DOHH2 (cell line): ENCODE measurements around the gene SCTR.

Experiments used
- H3F3A ChIP-seq: fragments of 200-600 bp; sonication (generic), shearing (Covaris generic); 2 replicates; pipeline ENCODE4 v1.6.0; 2016; ENCODE audit warnings: antibody characterized with exemption, mild to moderate bottlenecking; ENCODE audit not compliant: control insufficient read depth, insufficient read depth
- H3K27ac ChIP-seq: fragments of 200-600 bp; sonication (generic); 2 replicates; pipeline ENCODE4 v1.5.1; 2014; ENCODE audit warnings: low read depth, mild to moderate bottlenecking, low read length, moderate library complexity
- H3K27me3 ChIP-seq: fragments of 200-600 bp; sonication (generic); 2 replicates; pipeline ENCODE4 v1.6.1; 2014; ENCODE audit warnings: mild to moderate bottlenecking, low read length, mixed read lengths; ENCODE audit not compliant: control insufficient read depth
- H3K36me3 ChIP-seq: fragments of 200-600 bp; sonication (generic); 2 replicates; pipeline ENCODE4 v1.6.1; 2014; ENCODE audit warnings: mild to moderate bottlenecking, low read length, moderate library complexity, mixed read lengths; ENCODE audit not compliant: control insufficient read depth
- H3K4me1 ChIP-seq: fragments of 200-600 bp; sonication (generic); 2 replicates; pipeline ENCODE4 v1.6.1; 2014; ENCODE audit warnings: mild to moderate bottlenecking, low read length, mixed read lengths; ENCODE audit not compliant: control insufficient read depth
- H3K4me2 ChIP-seq: fragments of 200-600 bp; sonication (generic); 2 replicates; pipeline ENCODE4 v1.6.0; 2014; ENCODE audit warnings: mild to moderate bottlenecking, low read length, moderate library complexity
- H3K4me3 ChIP-seq: fragments of 200-600 bp; sonication (generic); 2 replicates; pipeline ENCODE4 v1.5.1; 2014; ENCODE audit warnings: mild to moderate bottlenecking, low read length, mixed read lengths
- H3K79me2 ChIP-seq: fragments of 200-600 bp; sonication (generic); 2 replicates; pipeline ENCODE4 v1.6.1; 2014; ENCODE audit warnings: mild to moderate bottlenecking, low read length, mixed read lengths; ENCODE audit not compliant: control insufficient read depth
- H3K9me2 ChIP-seq: fragments of 200-600 bp; sonication (generic); replicated peaks from 2 replicates; pipeline ENCODE4 v1.6.1; 2014; ENCODE audit warnings: mild to moderate bottlenecking, low read length, mixed read lengths; ENCODE audit not compliant: control insufficient read depth
- H3K9me3 ChIP-seq: fragments of 200-600 bp; sonication (generic); 2 replicates; pipeline ENCODE4 v1.6.1; 2014; ENCODE audit warnings: antibody characterized with exemption, low read length, mixed read lengths; ENCODE audit not compliant: control insufficient read depth, insufficient read depth
- H4K20me1 ChIP-seq: fragments of 200-600 bp; sonication (generic); 2 replicates; pipeline ENCODE4 v1.6.0; 2014; ENCODE audit warnings: low read depth, mild to moderate bottlenecking, antibody characterized with exemption, low read length, moderate library complexity; ENCODE audit not compliant: control insufficient read depth, insufficient read depth
- EZH2phosphoT487 ChIP-seq: fragments of 200-600 bp; sonication (generic); IDR thresholded peaks from 2 replicates; pipeline ENCODE4 v1.6.1; 2017; ENCODE audit warnings: borderline replicate concordance, mild to moderate bottlenecking, antibody characterized with exemption, low read length, moderate library complexity, mixed read lengths
- TF ChIP-seq, protein P1 (sequence below): fragments of 200-600 bp; sonication (generic); IDR thresholded peaks from one replicate; pipeline ENCODE4 v1.5.1; 2014; ENCODE audit warnings: antibody characterized with exemption, mild to moderate bottlenecking, low read depth, low read length; ENCODE audit not compliant: poor library complexity, severe bottlenecking

The SCTR gene

DNA sequence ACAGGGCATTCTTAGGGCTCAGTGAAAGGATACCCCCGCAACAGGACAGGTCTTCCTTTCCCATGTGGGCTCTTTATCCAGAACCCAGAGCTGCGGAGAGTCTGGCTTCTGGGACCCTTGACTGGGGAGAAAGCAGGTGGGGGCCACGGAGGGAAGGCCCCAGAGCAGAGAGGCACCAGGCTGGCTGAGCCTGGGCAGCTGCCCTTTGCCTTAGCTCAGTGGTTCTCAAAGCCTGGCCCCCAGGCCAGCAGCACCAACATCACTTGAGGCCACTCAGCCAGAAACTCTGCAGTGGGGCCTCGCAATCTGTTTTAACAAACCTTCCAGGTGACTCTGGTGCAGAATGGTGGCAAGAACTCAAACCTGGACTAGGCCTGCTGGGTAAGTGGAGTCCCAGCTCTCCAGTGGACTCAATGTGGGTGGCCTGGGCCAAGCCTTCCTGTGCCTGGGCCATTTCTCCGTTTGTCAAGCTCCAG lies 94.2 kb downstream of the SCTR start:
- H3K4me2 ChIP-seq: no peak overlapping the region
- no peaks in the 10 kb centered on the region for H3K9me2 ChIP-seq
- H3K4me3 ChIP-seq: no peak overlapping the region
- H3K9me3 ChIP-seq: no peaks in the 10 kb centered on the region
- TF ChIP-seq EZH2phosphoT487: no peak
- TF ChIP-seq, protein P1, sequence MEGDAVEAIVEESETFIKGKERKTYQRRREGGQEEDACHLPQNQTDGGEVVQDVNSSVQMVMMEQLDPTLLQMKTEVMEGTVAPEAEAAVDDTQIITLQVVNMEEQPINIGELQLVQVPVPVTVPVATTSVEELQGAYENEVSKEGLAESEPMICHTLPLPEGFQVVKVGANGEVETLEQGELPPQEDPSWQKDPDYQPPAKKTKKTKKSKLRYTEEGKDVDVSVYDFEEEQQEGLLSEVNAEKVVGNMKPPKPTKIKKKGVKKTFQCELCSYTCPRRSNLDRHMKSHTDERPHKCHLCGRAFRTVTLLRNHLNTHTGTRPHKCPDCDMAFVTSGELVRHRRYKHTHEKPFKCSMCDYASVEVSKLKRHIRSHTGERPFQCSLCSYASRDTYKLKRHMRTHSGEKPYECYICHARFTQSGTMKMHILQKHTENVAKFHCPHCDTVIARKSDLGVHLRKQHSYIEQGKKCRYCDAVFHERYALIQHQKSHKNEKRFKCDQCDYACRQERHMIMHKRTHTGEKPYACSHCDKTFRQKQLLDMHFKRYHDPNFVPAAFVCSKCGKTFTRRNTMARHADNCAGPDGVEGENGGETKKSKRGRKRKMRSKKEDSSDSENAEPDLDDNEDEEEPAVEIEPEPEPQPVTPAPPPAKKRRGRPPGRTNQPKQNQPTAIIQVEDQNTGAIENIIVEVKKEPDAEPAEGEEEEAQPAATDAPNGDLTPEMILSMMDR: no peak
- no peaks in the 10 kb centered on the region for H3K36me3 ChIP-seq
- peaks cover 91% of the 10 kb centered on the region for H3K27me3 ChIP-seq
- no peaks in the 10 kb centered on the region for H3F3A ChIP-seq
- H3K4me1 ChIP-seq: peaks cover 19% of the 10 kb centered on the region
- no peaks in the 10 kb centered on the region for H3K79me2 ChIP-seq
- peaks cover 12% of the 10 kb centered on the region; the same call in 1 of the 2 replicates for H4K20me1 ChIP-seq
- H3K27ac ChIP-seq: no peak overlapping the region

DNA sequence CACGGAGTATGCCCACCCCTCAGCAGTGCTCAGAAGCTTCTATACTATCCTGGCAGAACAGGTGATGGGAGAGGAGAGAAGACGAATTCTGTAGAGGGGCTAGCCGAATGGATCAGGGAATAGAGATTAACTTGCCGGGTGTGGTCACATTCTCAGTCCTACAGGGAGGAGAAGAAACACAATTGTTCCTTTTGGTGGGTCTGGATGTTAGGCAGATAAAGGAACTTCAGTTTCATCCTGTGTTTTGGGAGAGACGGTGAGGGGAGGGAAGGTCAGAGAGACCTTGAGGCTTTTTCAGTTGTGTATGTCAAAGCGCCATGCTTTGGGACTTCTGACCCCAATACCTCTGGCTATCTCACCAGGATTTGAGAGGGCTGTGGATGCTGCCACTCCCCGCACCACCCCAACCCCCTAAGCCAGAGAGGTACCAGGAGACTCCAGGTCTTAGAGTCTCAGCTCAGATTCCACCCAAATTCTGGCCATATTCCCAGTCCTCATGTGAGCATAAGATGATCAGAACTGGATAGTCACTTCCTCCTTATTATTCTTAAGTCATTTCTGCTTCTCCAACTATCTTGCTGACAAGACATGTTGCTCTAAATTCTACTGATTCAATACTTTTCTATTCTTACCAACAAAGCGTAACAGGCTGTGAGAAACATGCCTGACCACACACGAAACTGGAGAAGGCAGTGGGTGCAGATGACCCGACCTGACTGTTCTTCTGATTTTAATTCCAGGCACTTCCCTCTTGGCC lies 94.9 kb downstream of the SCTR start:
- Histone ChIP-seq H3K4me3 (no peak overlapping the region), H3K36me3 (no peaks in the 10 kb centered on the region), H3K27ac (no peak overlapping the region), H3F3A (no peaks in the 10 kb centered on the region), H3K79me2 (no peaks in the 10 kb centered on the region), H3K9me2 (no peaks in the 10 kb centered on the region), H3K27me3 (peaks cover 91% of the 10 kb centered on the region), H4K20me1 (peaks cover 12% of the 10 kb centered on the region; the same call in 1 of the 2 replicates), H3K4me1 (peaks cover 19% of the 10 kb centered on the region), H3K9me3 (no peaks in the 10 kb centered on the region), H3K4me2 (no peak overlapping the region)
- TF ChIP-seq, protein P1: no peak
- TF ChIP-seq EZH2phosphoT487: no peak

DNA sequence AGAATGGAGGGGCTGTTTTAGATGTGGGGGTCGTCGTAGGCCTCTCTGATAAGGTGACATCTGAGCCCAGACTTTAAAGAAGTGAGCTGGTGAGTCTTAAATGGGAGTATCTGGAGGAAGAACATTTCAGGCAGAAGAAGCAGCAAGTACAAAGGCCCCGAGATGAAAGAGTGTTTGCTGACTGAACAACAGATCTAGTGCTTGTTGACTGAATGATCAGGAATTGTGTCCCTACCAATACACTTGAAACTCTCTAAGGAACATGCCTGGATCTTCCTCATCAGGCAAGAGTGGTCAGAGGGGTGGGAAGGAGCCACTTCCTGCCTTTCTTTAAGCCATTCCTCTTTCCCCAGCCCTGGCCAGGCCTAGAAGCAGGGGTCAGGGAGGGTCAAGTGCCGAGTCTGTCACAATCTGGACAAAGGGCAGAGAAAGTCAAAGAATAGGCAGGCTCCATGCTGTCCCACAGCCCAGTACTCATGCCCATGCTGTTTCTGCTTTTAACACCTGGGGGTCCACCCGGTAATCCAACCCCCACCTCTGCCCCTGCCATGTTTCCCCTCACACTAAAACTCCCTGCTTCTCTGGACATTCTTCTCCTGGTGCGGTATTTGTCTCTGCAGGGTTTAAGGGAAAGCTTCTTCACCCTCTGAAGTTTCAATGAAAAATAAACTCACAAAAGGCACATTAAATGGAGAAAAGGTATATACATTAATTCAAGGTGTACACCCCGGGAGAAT lies 95.6 kb downstream of the SCTR start:
- Histone ChIP-seq H3K27ac (no peak overlapping the region), H3K9me2 (no peaks in the 10 kb centered on the region), H3F3A (no peaks in the 10 kb centered on the region), H3K27me3 (peaks cover 92% of the 10 kb centered on the region), H3K4me1 (peaks cover 19% of the 10 kb centered on the region), H3K4me3 (no peak overlapping the region), H4K20me1 (peaks cover 12% of the 10 kb centered on the region; the same call in 1 of the 2 replicates), H3K36me3 (no peaks in the 10 kb centered on the region), H3K9me3 (no peaks in the 10 kb centered on the region), H3K79me2 (no peaks in the 10 kb centered on the region), H3K4me2 (no peak overlapping the region)
- TF ChIP-seq EZH2phosphoT487: no peak
- TF ChIP-seq, protein P1: no peak
